Osteocyte (in vitro differentiated cells): ENCODE measurements around the gene CD36. TPM values are rescaled to one million over a fixed set of nuclear protein-coding genes. Genes with fewer than 3 reads are reported as not detected.
A peak's percentile ranks its signal among the peaks of the same experiment; 100 is the strongest.

ENCODE experiments used
- DNase-seq: peaks from one replicate; pipeline ENCODE4 v3.0.0; 2021; ENCODE audit warnings: mixed read lengths; ENCODE audit not compliant: unreplicated experiment; ENCODE audit errors: extremely low spot score
- H3K27ac Mint-ChIP-seq: one replicate; pipeline ENCODE4 v1.8.0; 2021; ENCODE audit warnings: mild to moderate bottlenecking, mixed read lengths; ENCODE audit not compliant: unreplicated experiment
- H3K27me3 Mint-ChIP-seq: one replicate; pipeline ENCODE4 v1.8.0; 2021; ENCODE audit warnings: mixed read lengths; ENCODE audit not compliant: unreplicated experiment
- H3K36me3 Mint-ChIP-seq: one replicate; pipeline ENCODE4 v1.8.0; 2021; ENCODE audit warnings: mixed read lengths; ENCODE audit not compliant: unreplicated experiment
- H3K4me1 Mint-ChIP-seq: one replicate; pipeline ENCODE4 v1.8.0; 2021; ENCODE audit warnings: mixed read lengths; ENCODE audit not compliant: unreplicated experiment
- H3K4me3 Mint-ChIP-seq: one replicate; pipeline ENCODE4 v1.8.0; 2021; ENCODE audit warnings: mild to moderate bottlenecking, moderate library complexity, mixed read lengths; ENCODE audit not compliant: unreplicated experiment
- H3K9me3 Mint-ChIP-seq: one replicate; pipeline ENCODE4 v1.8.0; 2021; ENCODE audit warnings: mixed read lengths; ENCODE audit not compliant: unreplicated experiment
- CTCF ChIP-seq: fragments of 200-600 bp; sonication (generic); IDR thresholded peaks from 2 replicates; pipeline ENCODE4 v1.5.0; 2021; ENCODE audit warnings: antibody characterized with exemption, mild to moderate bottlenecking, moderate library complexity
- total RNA-seq: library from RNA; stranded (reverse); gene quantifications from 2 replicates; pipeline ENCODE4 v1.2.1, GENCODE V29; 2021

Gene CD36
- total RNA-seq, 1 donor from 2014 or later: 0.08 TPM

- no peaks in the 10 kb centered on the region for H3K36me3 Mint-ChIP-seq
- TF ChIP-seq CTCF: no peak
- H3K4me3 Mint-ChIP-seq: no peak overlapping the region
- peaks cover 2% of the 10 kb centered on the region for H3K27me3 Mint-ChIP-seq
- no peak for DNase-seq
- peaks cover 10% of the 10 kb centered on the region for H3K4me1 Mint-ChIP-seq
- H3K27ac Mint-ChIP-seq: no peak overlapping the region
- H3K9me3 Mint-ChIP-seq: no peaks in the 10 kb centered on the region
Observed at GRCh38 chr7:80607136-80607535, 31.3 kb upstream of the CD36 start.

GRCh38 chr7:80608336-80608735, 30.1 kb upstream of the CD36 start:
- no peak for TF ChIP-seq CTCF
- peaks cover 2% of the 10 kb centered on the region for H3K27me3 Mint-ChIP-seq
- no peaks in the 10 kb centered on the region for H3K36me3 Mint-ChIP-seq
- peaks cover 10% of the 10 kb centered on the region for H3K4me1 Mint-ChIP-seq
- no peak for DNase-seq
- H3K27ac Mint-ChIP-seq: no peak overlapping the region
- H3K4me3 Mint-ChIP-seq: no peak overlapping the region
- H3K9me3 Mint-ChIP-seq: no peaks in the 10 kb centered on the region

- Mint-ChIP-seq H3K4me3 (no peak overlapping the region), H3K9me3 (no peaks in the 10 kb centered on the region), H3K27ac (no peak overlapping the region), H3K4me1 (peaks cover 10% of the 10 kb centered on the region), H3K27me3 (no peaks in the 10 kb centered on the region), H3K36me3 (no peaks in the 10 kb centered on the region)
- no peak for TF ChIP-seq CTCF
- no peak for DNase-seq
Observed at GRCh38 chr7:80609751-80610150, 28.7 kb upstream of the CD36 start.

- H3K4me3 Mint-ChIP-seq: no peak overlapping the region
- no peak for DNase-seq
- no peaks in the 10 kb centered on the region for H3K36me3 Mint-ChIP-seq
- H3K4me1 Mint-ChIP-seq: peaks cover 10% of the 10 kb centered on the region
- H3K27ac Mint-ChIP-seq: peak overlapping the region; percentile 47
- no peaks in the 10 kb centered on the region for H3K27me3 Mint-ChIP-seq
- no peak for TF ChIP-seq CTCF
- H3K9me3 Mint-ChIP-seq: no peaks in the 10 kb centered on the region
Observed at GRCh38 chr7:80611353-80611752, 27.1 kb upstream of the CD36 start.

GRCh38 chr7:80611779-80612178, 26.7 kb upstream of the CD36 start:
- DNase-seq: no peak

More at GRCh38 chr7:80611779-80612178, 26.7 kb upstream of the CD36 start:
- no peak for TF ChIP-seq CTCF
- Mint-ChIP-seq H3K4me3 (no peak overlapping the region), H3K27ac (peak overlapping the region; percentile 47), H3K36me3 (no peaks in the 10 kb centered on the region), H3K9me3 (no peaks in the 10 kb centered on the region), H3K4me1 (peaks cover 10% of the 10 kb centered on the region), H3K27me3 (no peaks in the 10 kb centered on the region)
